CD4-positive, CD25-positive, alpha-beta regulatory T cell (primary cell): ENCODE measurements around the gene RAB3C. TPM values are rescaled to one million over a fixed set of nuclear protein-coding genes. Genes with fewer than 3 reads are reported as not detected.
"Not testable (repeated sequence)": the region's sequence is repeated elsewhere in the genome, so short reads cannot be mapped to it uniquely, and the experiment has no call there.

Experiments used
- ATAC-seq, 2 donors: fragments of 150-1000 bp; cut with Tn5 transposase; one replicate each; pipeline ENCODE4 v1.10.0; 2021; ENCODE audit warnings: low read depth in 2 of 2, moderate number of reproducible peaks in 2 of 2, moderate library complexity in 1 of 2
- DNase-seq, 3 donors: peaks; one replicate each; pipeline versions ENCODE4 v3.0.0 to v3.0.0-alpha.2; 2012 to 2022; ENCODE audit warnings: mixed read lengths in 1 of 3
- H3K27ac ChIP-seq: one replicate; pipeline ENCODE4 v1.7.0; 2013; ENCODE audit warnings: mild to moderate bottlenecking, low read length; ENCODE audit not compliant: insufficient read depth, poor library complexity, severe bottlenecking
- H3K27me3 ChIP-seq: one replicate; pipeline ENCODE4 v1.7.0; 2013; ENCODE audit warnings: low read length; ENCODE audit not compliant: control insufficient read depth, insufficient read depth
- H3K36me3 ChIP-seq: one replicate; pipeline ENCODE4 v1.7.0; 2013; ENCODE audit warnings: mild to moderate bottlenecking, low read length, moderate library complexity; ENCODE audit not compliant: control insufficient read depth, insufficient read depth
- H3K4me1 ChIP-seq: 2 replicates; pipeline ENCODE4 v1.7.0; 2013; ENCODE audit warnings: mild to moderate bottlenecking, low read length; ENCODE audit not compliant: insufficient read depth, control insufficient read depth, poor library complexity, severe bottlenecking
- H3K4me3 ChIP-seq: one replicate; pipeline ENCODE4 v1.7.0; 2013; ENCODE audit warnings: low read depth, mild to moderate bottlenecking, low read length, moderate library complexity
- H3K9me3 ChIP-seq, 2 experiments: 1 replicate in 1 of 2; 2 replicates in 1 of 2; pipeline ENCODE4 v1.7.0; 2013; ENCODE audit warnings: low read length in 2 of 2, mild to moderate bottlenecking in 1 of 2, moderate library complexity in 1 of 2; ENCODE audit not compliant: control insufficient read depth in 2 of 2
- H3K27ac Mint-ChIP-seq, 3 donors: one replicate each; pipeline ENCODE4 v1.8.0; 2020 to 2022; ENCODE audit warnings: mild to moderate bottlenecking in 3 of 3, mixed read lengths in 3 of 3, moderate library complexity in 2 of 3
- H3K27me3 Mint-ChIP-seq: one replicate; pipeline ENCODE4 v1.8.0; 2022; ENCODE audit warnings: mild to moderate bottlenecking, mixed read lengths
- H3K36me3 Mint-ChIP-seq: one replicate; pipeline ENCODE4 v1.8.0; 2020; ENCODE audit warnings: mixed read lengths
- H3K4me1 Mint-ChIP-seq, 4 donors: one replicate each; pipeline ENCODE4 v1.8.0; 2020 to 2022; ENCODE audit warnings: mixed read lengths in 4 of 4, mild to moderate bottlenecking in 1 of 4
- H3K4me3 Mint-ChIP-seq, 4 donors: one replicate each; pipeline ENCODE4 v1.8.0; 2020 to 2022; ENCODE audit warnings: mild to moderate bottlenecking in 4 of 4, mixed read lengths in 4 of 4, moderate library complexity in 3 of 4
- H3K9me3 Mint-ChIP-seq, 7 donors: one replicate each; pipeline ENCODE4 v1.8.0; 2020 to 2022; ENCODE audit warnings: mixed read lengths in 7 of 7, mild to moderate bottlenecking in 3 of 7, moderate library complexity in 2 of 7
- polyA plus RNA-seq, 4 donors: library from polyadenylated mRNA; unstranded; fragments of 300-500 nt; fragmentation: Illumina TruSeq; gene quantifications; one replicate each; pipeline ENCODE4 v1.2.3, GENCODE V29; 2021
- total RNA-seq: library from RNA; stranded (reverse); gene quantifications from one replicate; pipeline ENCODE4 v1.2.3, GENCODE V29; 2022

Gene RAB3C
- total RNA-seq (not detected), polyA plus RNA-seq (not detected)

- Histone ChIP-seq H3K4me1 (no peaks in the 10 kb centered on the region), H3K9me3 (no peaks in the 10 kb centered on the region), H3K27me3 (peaks cover 29% of the 10 kb centered on the region), H3K27ac (no peak within 1 kb of the TSS), H3K4me3 (peak within 1 kb of the TSS; percentile 7), H3K36me3 (no peaks in the 10 kb centered on the region)
- Mint-ChIP-seq H3K9me3 (peaks cover 0 to 7% (median 0%) of the 10 kb centered on the region in 7 donors), H3K4me3 (peak within 1 kb of the TSS in 3 of 4 donors; percentile 55 to 75 (median 58)), H3K27me3 (peaks cover 42% of the 10 kb centered on the region), H3K36me3 (no peaks in the 10 kb centered on the region), H3K4me1 (peaks cover 5 to 18% (median 9%) of the 10 kb centered on the region in 4 donors), H3K27ac (no peak within 1 kb of the TSS)
- DNase-seq (peak in 2 of 3 donors; percentile 2 to 66), ATAC-seq (peak; percentile 77 to 81)
Measured at GRCh38 chr5:58582803-58583491, at the start of gene RAB3C. Gene RAB3C, plus strand, starts transcription at chr5:58583075. Its CDS starts 134 bp downstream, at chr5:58583209.

GRCh38 chr5:58541935-58542334 is 40.9 kb upstream of the RAB3C start:
- H3K4me1 ChIP-seq, H3K4me3 Mint-ChIP-seq, DNase-seq, H3K27ac ChIP-seq, H3K36me3 ChIP-seq, H3K9me3 ChIP-seq, H3K36me3 Mint-ChIP-seq, H3K27me3 Mint-ChIP-seq, ATAC-seq, H3K27ac Mint-ChIP-seq, H3K4me3 ChIP-seq, H3K4me1 Mint-ChIP-seq, H3K27me3 ChIP-seq: not testable (repeated sequence)
- H3K9me3 Mint-ChIP-seq: peaks cover 0 to 16% (median 5%) of the 10 kb centered on the region in 7 donors

GRCh38 chr5:58542709-58543108 is 40.2 kb upstream of the RAB3C start:
- DNase-seq: no peak
- Mint-ChIP-seq H3K4me1 (peaks cover 0 to 2% (median 0%) of the 10 kb centered on the region in 4 donors), H3K9me3 (peaks cover 0 to 14% (median 5%) of the 10 kb centered on the region in 7 donors), H3K27me3 (no peaks in the 10 kb centered on the region), H3K36me3 (no peaks in the 10 kb centered on the region), H3K27ac (no peak overlapping the region), H3K4me3 (no peak overlapping the region)
- no peak for ATAC-seq
- Histone ChIP-seq H3K4me1 (no peaks in the 10 kb centered on the region), H3K36me3 (no peaks in the 10 kb centered on the region), H3K9me3 (no peaks in the 10 kb centered on the region), H3K27me3 (no peaks in the 10 kb centered on the region), H3K4me3 (no peak overlapping the region), H3K27ac (no peak overlapping the region)

GRCh38 chr5:58543723-58544122 is 39.2 kb upstream of the RAB3C start:
- Mint-ChIP-seq H3K9me3 (peaks cover 2 to 11% (median 3%) of the 10 kb centered on the region in 7 donors), H3K36me3 (no peaks in the 10 kb centered on the region), H3K27ac (no peak overlapping the region), H3K27me3 (no peaks in the 10 kb centered on the region), H3K4me3 (no peak overlapping the region), H3K4me1 (peaks cover 0 to 2% (median 0%) of the 10 kb centered on the region in 4 donors)
- no peak for DNase-seq
- Histone ChIP-seq H3K4me1 (no peaks in the 10 kb centered on the region), H3K9me3 (no peaks in the 10 kb centered on the region), H3K4me3 (no peak overlapping the region), H3K27ac (no peak overlapping the region), H3K36me3 (no peaks in the 10 kb centered on the region), H3K27me3 (no peaks in the 10 kb centered on the region)
- ATAC-seq: no peak

GRCh38 chr5:58544195-58544594 is 38.7 kb upstream of the RAB3C start:
- H3K9me3 Mint-ChIP-seq: peaks cover 0 to 7% (median 3%) of the 10 kb centered on the region in 7 donors
- no peak overlapping the region for H3K27ac ChIP-seq
- H3K27ac Mint-ChIP-seq: peak overlapping the region in 1 of 3 donors; percentile 11
- no peaks in the 10 kb centered on the region for H3K27me3 ChIP-seq
- H3K4me3 ChIP-seq: no peak overlapping the region
- no peaks in the 10 kb centered on the region for H3K27me3 Mint-ChIP-seq
- DNase-seq (no peak), ATAC-seq (no peak)
- peaks cover 0 to 2% (median 0%) of the 10 kb centered on the region in 4 donors for H3K4me1 Mint-ChIP-seq
- H3K4me1 ChIP-seq: no peaks in the 10 kb centered on the region
- no peak overlapping the region for H3K4me3 Mint-ChIP-seq
- no peaks in the 10 kb centered on the region for H3K9me3 ChIP-seq
- no peaks in the 10 kb centered on the region for H3K36me3 Mint-ChIP-seq
- no peaks in the 10 kb centered on the region for H3K36me3 ChIP-seq

- H3K4me3 ChIP-seq: no peak overlapping the region
- H3K4me3 Mint-ChIP-seq: no peak overlapping the region
- DNase-seq (no peak), ATAC-seq (no peak)
- peaks cover 0 to 2% (median 0%) of the 10 kb centered on the region in 4 donors for H3K4me1 Mint-ChIP-seq
- H3K27ac Mint-ChIP-seq: no peak overlapping the region
- H3K27me3 Mint-ChIP-seq: no peaks in the 10 kb centered on the region
- no peaks in the 10 kb centered on the region for H3K36me3 Mint-ChIP-seq
- no peaks in the 10 kb centered on the region for H3K4me1 ChIP-seq
- H3K27ac ChIP-seq: no peak overlapping the region
- no peaks in the 10 kb centered on the region for H3K27me3 ChIP-seq
- no peaks in the 10 kb centered on the region for H3K9me3 ChIP-seq
- no peaks in the 10 kb centered on the region for H3K36me3 ChIP-seq
- H3K9me3 Mint-ChIP-seq: peaks cover 0 to 5% (median 3%) of the 10 kb centered on the region in 7 donors
Measured at GRCh38 chr5:58544926-58545325, 37.9 kb upstream of the RAB3C start.

GRCh38 chr5:58545912-58546311 is 37.0 kb upstream of the RAB3C start:
- Histone ChIP-seq H3K27me3 (no peaks in the 10 kb centered on the region), H3K9me3 (no peaks in the 10 kb centered on the region), H3K4me1 (no peaks in the 10 kb centered on the region), H3K4me3 (no peak overlapping the region), H3K27ac (no peak overlapping the region), H3K36me3 (no peaks in the 10 kb centered on the region)
- H3K27ac Mint-ChIP-seq: no peak overlapping the region
- H3K27me3 Mint-ChIP-seq: no peaks in the 10 kb centered on the region
- H3K4me3 Mint-ChIP-seq: no peak overlapping the region
- H3K9me3 Mint-ChIP-seq: peaks cover 0 to 5% (median 3%) of the 10 kb centered on the region in 7 donors
- DNase-seq (peak in 1 of 3 donors; percentile 0), ATAC-seq (no peak)
- H3K36me3 Mint-ChIP-seq: no peaks in the 10 kb centered on the region
- peaks cover 0 to 2% (median 0%) of the 10 kb centered on the region in 4 donors for H3K4me1 Mint-ChIP-seq

GRCh38 chr5:58548068-58548467 is 34.8 kb upstream of the RAB3C start:
- H3K4me3 Mint-ChIP-seq: no peak overlapping the region
- no peaks in the 10 kb centered on the region for H3K27me3 Mint-ChIP-seq
- H3K27ac Mint-ChIP-seq: no peak overlapping the region
- H3K4me1 Mint-ChIP-seq: peaks cover 0 to 2% (median 0%) of the 10 kb centered on the region in 4 donors
- peaks cover 0 to 6% (median 2%) of the 10 kb centered on the region in 7 donors for H3K9me3 Mint-ChIP-seq
- no peaks in the 10 kb centered on the region for H3K36me3 Mint-ChIP-seq
- H3K9me3 ChIP-seq: no peaks in the 10 kb centered on the region
- no peaks in the 10 kb centered on the region for H3K27me3 ChIP-seq
- H3K27ac ChIP-seq: no peak overlapping the region
- no peak overlapping the region for H3K4me3 ChIP-seq
- no peaks in the 10 kb centered on the region for H3K36me3 ChIP-seq
- ATAC-seq (no peak), DNase-seq (no peak)
- H3K4me1 ChIP-seq: no peaks in the 10 kb centered on the region
